NT2/D1 (cell line): ENCODE results near the gene AFF3.

Experiments used
- SUZ12 ChIP-seq: IDR thresholded peaks from 2 replicates; pipeline ENCODE4 v1.6.1; 2011; ENCODE audit not compliant: insufficient read length, insufficient read depth; ENCODE audit errors: extremely low read depth
- YY1 ChIP-seq: IDR thresholded peaks from 2 replicates; pipeline ENCODE4 v1.6.1; 2011; ENCODE audit not compliant: insufficient read length, insufficient read depth
- ZNF274 ChIP-seq: IDR thresholded peaks from 2 replicates; pipeline ENCODE4 v1.6.1; 2011; ENCODE audit warnings: mild to moderate bottlenecking, low read depth, low read length

DNA sequence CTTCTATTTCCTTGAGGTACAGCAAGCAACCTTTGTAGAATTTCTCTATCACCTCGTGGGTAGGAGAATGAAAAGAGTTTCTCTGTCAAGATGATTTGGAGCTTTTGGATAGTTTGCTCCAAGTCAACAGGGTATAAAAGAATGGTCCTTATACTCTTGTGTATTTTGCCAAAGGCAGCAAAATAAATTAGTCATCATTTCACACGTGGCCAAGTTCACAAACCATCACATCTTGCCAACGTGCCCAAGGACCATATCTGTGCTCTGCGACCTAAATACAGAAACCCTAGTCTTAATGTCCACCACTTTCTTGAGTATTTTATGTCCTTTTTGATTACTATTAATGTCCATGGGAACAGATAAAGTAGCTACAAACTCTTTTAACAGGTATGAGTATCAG is 262.9 kb downstream of the AFF3 start:
- no peak for TF ChIP-seq ZNF274
- no peak for TF ChIP-seq YY1
- no peak for TF ChIP-seq SUZ12
